ENCODE measurements around the gene GPR55.
"Not testable (repeated sequence)": the region's sequence is repeated elsewhere in the genome, so short reads cannot be mapped to it uniquely, and the experiment has no call there.

Gene GPR55

GRCh38 chr2:230924470-230925341 is at the start of gene GPR55:
GPR55 (minus strand) TSS chr2:230925242; CDS start chr2:230910962, 14,280 bp downstream.
- Histone ChIP-seq H3K9me3 (ENCODE audit: control insufficient read depth, insufficient read depth, low read length) (no peaks in the 10 kb centered on the region), H3K36me3 (ENCODE audit: control insufficient read depth, insufficient read depth, low read length) (no peaks in the 10 kb centered on the region), H3K4me1 (ENCODE audit: control insufficient read depth, insufficient read depth, low read length) (peaks cover 2% of the 10 kb centered on the region; the same call in 1 of the 2 replicates), H3K27ac (ENCODE audit: low read length) (no peak within 1 kb of the TSS), H3K4me3 (ENCODE audit: low read length) (no peak within 1 kb of the TSS), H3K27me3 (ENCODE audit: control insufficient read depth, insufficient read depth, low read length) (no peaks in the 10 kb centered on the region)
- DNase-seq (ENCODE audit: low read depth, low spot score), result no peak
- no CpG with 5 or more reads among the region's 26 CpGs for WGBS (ENCODE audit: insufficient coverage, insufficient read length)

GRCh38 chr2:230974096-230974913 is 49.3 kb upstream of the GPR55 start:
- no peaks in the 10 kb centered on the region for H3K9me3 ChIP-seq (ENCODE audit: control insufficient read depth, insufficient read depth, low read length)
- DNase-seq (ENCODE audit: low read depth, low spot score), result no peak
- no peak overlapping the region for H3K27ac ChIP-seq (ENCODE audit: low read length)
- H3K27me3 ChIP-seq (ENCODE audit: control insufficient read depth, insufficient read depth, low read length), result no peaks in the 10 kb centered on the region
- no CpG with 5 or more reads among the region's 17 CpGs for WGBS (ENCODE audit: insufficient coverage, insufficient read length)
- H3K4me1 ChIP-seq (ENCODE audit: control insufficient read depth, insufficient read depth, low read length), result no peaks in the 10 kb centered on the region
- H3K4me3 ChIP-seq (ENCODE audit: low read length), result no peak overlapping the region
- H3K36me3 ChIP-seq (ENCODE audit: control insufficient read depth, insufficient read depth, low read length), result no peaks in the 10 kb centered on the region

GRCh38 chr2:230972046-230972445 is 47.0 kb upstream of the GPR55 start:
- WGBS (ENCODE audit: insufficient coverage, insufficient read length), result no CpG with 5 or more reads among the region's 5 CpGs
- H3K36me3 ChIP-seq (ENCODE audit: control insufficient read depth, insufficient read depth, low read length), result no peaks in the 10 kb centered on the region
- DNase-seq (ENCODE audit: low read depth, low spot score), result no peak
- H3K27ac ChIP-seq (ENCODE audit: low read length), result no peak overlapping the region
- H3K4me3 ChIP-seq (ENCODE audit: low read length), result no peak overlapping the region
- no peaks in the 10 kb centered on the region for H3K9me3 ChIP-seq (ENCODE audit: control insufficient read depth, insufficient read depth, low read length)
- H3K4me1 ChIP-seq (ENCODE audit: control insufficient read depth, insufficient read depth, low read length), result peaks cover 1% of the 10 kb centered on the region; the same call in 1 of the 2 replicates
- no peaks in the 10 kb centered on the region for H3K27me3 ChIP-seq (ENCODE audit: control insufficient read depth, insufficient read depth, low read length)

GRCh38 chr2:230969659-230970015 is 44.6 kb upstream of the GPR55 start:
- H3K27ac ChIP-seq (ENCODE audit: low read length), result no peak overlapping the region
- no peak for DNase-seq (ENCODE audit: low read depth, low spot score)
- no CpG with 5 or more reads among the region's 2 CpGs for WGBS (ENCODE audit: insufficient coverage, insufficient read length)
- H3K36me3 ChIP-seq (ENCODE audit: control insufficient read depth, insufficient read depth, low read length), result no peaks in the 10 kb centered on the region
- H3K4me3 ChIP-seq (ENCODE audit: low read length), result no peak overlapping the region
- peaks cover 1% of the 10 kb centered on the region; the same call in 1 of the 2 replicates for H3K4me1 ChIP-seq (ENCODE audit: control insufficient read depth, insufficient read depth, low read length)
- no peaks in the 10 kb centered on the region for H3K27me3 ChIP-seq (ENCODE audit: control insufficient read depth, insufficient read depth, low read length)
- H3K9me3 ChIP-seq (ENCODE audit: control insufficient read depth, insufficient read depth, low read length), result no peaks in the 10 kb centered on the region

GRCh38 chr2:230968921-230969658 is 44.0 kb upstream of the GPR55 start:
- no peaks in the 10 kb centered on the region for H3K9me3 ChIP-seq (ENCODE audit: control insufficient read depth, insufficient read depth, low read length)
- H3K27ac ChIP-seq (ENCODE audit: low read length), result no peak overlapping the region
- H3K4me1 ChIP-seq (ENCODE audit: control insufficient read depth, insufficient read depth, low read length), result peaks cover 2% of the 10 kb centered on the region; the same call in 1 of the 2 replicates
- H3K27me3 ChIP-seq (ENCODE audit: control insufficient read depth, insufficient read depth, low read length), result no peaks in the 10 kb centered on the region
- no peak overlapping the region for H3K4me3 ChIP-seq (ENCODE audit: low read length)
- no CpG with 5 or more reads among the region's 16 CpGs for WGBS (ENCODE audit: insufficient coverage, insufficient read length)
- DNase-seq (ENCODE audit: low read depth, low spot score), result no peak
- no peaks in the 10 kb centered on the region for H3K36me3 ChIP-seq (ENCODE audit: control insufficient read depth, insufficient read depth, low read length)

GRCh38 chr2:230968314-230968713 is 43.3 kb upstream of the GPR55 start:
- H3K27ac ChIP-seq (ENCODE audit: low read length); H3K27me3 ChIP-seq (ENCODE audit: control insufficient read depth, insufficient read depth, low read length); H3K4me1 ChIP-seq (ENCODE audit: control insufficient read depth, insufficient read depth, low read length); H3K4me3 ChIP-seq (ENCODE audit: low read length); H3K36me3 ChIP-seq (ENCODE audit: control insufficient read depth, insufficient read depth, low read length); H3K9me3 ChIP-seq (ENCODE audit: control insufficient read depth, insufficient read depth, low read length); DNase-seq (ENCODE audit: low read depth, low spot score): not testable (repeated sequence)
- no CpG with 5 or more reads among the region's 6 CpGs for WGBS (ENCODE audit: insufficient coverage, insufficient read length)

- Histone ChIP-seq H3K36me3 (ENCODE audit: control insufficient read depth, insufficient read depth, low read length) (no peaks in the 10 kb centered on the region), H3K27ac (ENCODE audit: low read length) (no peak overlapping the region), H3K4me3 (ENCODE audit: low read length) (no peak overlapping the region), H3K4me1 (ENCODE audit: control insufficient read depth, insufficient read depth, low read length) (peaks cover 3% of the 10 kb centered on the region; the same call in 1 of the 2 replicates), H3K9me3 (ENCODE audit: control insufficient read depth, insufficient read depth, low read length) (no peaks in the 10 kb centered on the region), H3K27me3 (ENCODE audit: control insufficient read depth, insufficient read depth, low read length) (no peaks in the 10 kb centered on the region)
- WGBS (ENCODE audit: insufficient coverage, insufficient read length), result no CpG with 5 or more reads among the region's 3 CpGs
- no peak for DNase-seq (ENCODE audit: low read depth, low spot score)
These were observed 42.1 kb upstream of the GPR55 start for GRCh38 chr2:230967113-230967512.

GRCh38 chr2:230964136-230964730 is 39.2 kb upstream of the GPR55 start:
- H3K36me3 ChIP-seq (ENCODE audit: control insufficient read depth, insufficient read depth, low read length), result no peaks in the 10 kb centered on the region
- no peak overlapping the region for H3K27ac ChIP-seq (ENCODE audit: low read length)
- WGBS (ENCODE audit: insufficient coverage, insufficient read length), result no CpG with 5 or more reads among the region's 36 CpGs
- H3K27me3 ChIP-seq (ENCODE audit: control insufficient read depth, insufficient read depth, low read length), result no peaks in the 10 kb centered on the region
- no peak for DNase-seq (ENCODE audit: low read depth, low spot score)
- no peak overlapping the region for H3K4me3 ChIP-seq (ENCODE audit: low read length)
- no peaks in the 10 kb centered on the region for H3K9me3 ChIP-seq (ENCODE audit: control insufficient read depth, insufficient read depth, low read length)
- peaks cover 3% of the 10 kb centered on the region; the same call in 1 of the 2 replicates for H3K4me1 ChIP-seq (ENCODE audit: control insufficient read depth, insufficient read depth, low read length)

GRCh38 chr2:230961091-230961491 is 36.0 kb upstream of the GPR55 start:
- no peak overlapping the region for H3K27ac ChIP-seq (ENCODE audit: low read length)
- no peaks in the 10 kb centered on the region for H3K9me3 ChIP-seq (ENCODE audit: control insufficient read depth, insufficient read depth, low read length)
- no peaks in the 10 kb centered on the region; the same call in 1 of the 2 replicates for H3K27me3 ChIP-seq (ENCODE audit: control insufficient read depth, insufficient read depth, low read length)
- WGBS (ENCODE audit: insufficient coverage, insufficient read length), result no CpG with 5 or more reads among the region's 3 CpGs
- DNase-seq (ENCODE audit: low read depth, low spot score), result no peak
- H3K4me1 ChIP-seq (ENCODE audit: control insufficient read depth, insufficient read depth, low read length), result 0 out of 2 replicates have a peak, but pooled peaks cover 1% of the 10 kb centered on the region
- no peaks in the 10 kb centered on the region for H3K36me3 ChIP-seq (ENCODE audit: control insufficient read depth, insufficient read depth, low read length)
- H3K4me3 ChIP-seq (ENCODE audit: low read length), result no peak overlapping the region

Measured in iPS DF 6.9 (cell line).